ENCODE data around the gene DNAJC5.

DNA sequence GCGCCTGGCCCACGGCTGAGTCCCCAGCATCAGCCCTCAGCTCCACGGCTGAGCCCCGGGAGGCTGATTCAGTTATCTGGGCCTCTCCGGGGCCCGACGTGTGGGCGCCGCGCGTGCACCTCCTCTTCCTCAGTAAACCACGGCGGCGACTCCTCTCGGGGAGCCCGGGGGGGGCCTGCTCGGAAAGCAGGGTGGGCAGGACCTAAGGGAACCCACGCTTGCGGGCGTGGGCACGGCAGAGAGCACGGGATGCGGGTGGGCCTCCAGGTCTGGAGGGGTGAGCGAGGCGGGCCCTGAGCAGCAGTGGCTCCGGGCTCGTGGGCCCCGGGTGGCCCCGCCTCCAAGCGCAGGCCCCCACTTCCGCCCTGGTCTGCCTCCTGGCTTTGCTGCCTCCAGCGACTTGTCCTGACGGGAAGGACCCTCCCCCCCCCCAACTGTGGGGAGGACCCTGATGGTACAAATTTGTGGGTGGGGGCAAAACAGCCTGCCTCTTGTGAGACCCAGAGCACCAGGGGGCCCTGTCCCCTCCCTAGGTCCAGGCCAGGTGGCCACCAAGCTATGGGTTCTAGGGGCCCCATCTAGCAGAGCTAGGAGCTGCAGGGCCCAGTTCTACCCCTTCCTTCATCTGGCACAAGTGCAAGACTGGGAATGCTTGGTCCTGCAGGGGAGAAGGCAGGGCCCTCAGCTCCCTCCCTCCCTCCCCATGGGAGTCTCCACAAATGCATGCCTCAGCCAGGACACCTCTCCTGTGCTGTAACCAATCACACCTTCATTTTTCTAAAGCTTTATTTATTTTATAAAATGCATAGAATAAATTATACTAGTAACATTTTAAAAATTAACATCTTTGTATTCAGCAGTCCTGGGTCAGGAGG, 44.4 kb downstream of the DNAJC5 start:
- TF ChIP-seq, protein P1, sequence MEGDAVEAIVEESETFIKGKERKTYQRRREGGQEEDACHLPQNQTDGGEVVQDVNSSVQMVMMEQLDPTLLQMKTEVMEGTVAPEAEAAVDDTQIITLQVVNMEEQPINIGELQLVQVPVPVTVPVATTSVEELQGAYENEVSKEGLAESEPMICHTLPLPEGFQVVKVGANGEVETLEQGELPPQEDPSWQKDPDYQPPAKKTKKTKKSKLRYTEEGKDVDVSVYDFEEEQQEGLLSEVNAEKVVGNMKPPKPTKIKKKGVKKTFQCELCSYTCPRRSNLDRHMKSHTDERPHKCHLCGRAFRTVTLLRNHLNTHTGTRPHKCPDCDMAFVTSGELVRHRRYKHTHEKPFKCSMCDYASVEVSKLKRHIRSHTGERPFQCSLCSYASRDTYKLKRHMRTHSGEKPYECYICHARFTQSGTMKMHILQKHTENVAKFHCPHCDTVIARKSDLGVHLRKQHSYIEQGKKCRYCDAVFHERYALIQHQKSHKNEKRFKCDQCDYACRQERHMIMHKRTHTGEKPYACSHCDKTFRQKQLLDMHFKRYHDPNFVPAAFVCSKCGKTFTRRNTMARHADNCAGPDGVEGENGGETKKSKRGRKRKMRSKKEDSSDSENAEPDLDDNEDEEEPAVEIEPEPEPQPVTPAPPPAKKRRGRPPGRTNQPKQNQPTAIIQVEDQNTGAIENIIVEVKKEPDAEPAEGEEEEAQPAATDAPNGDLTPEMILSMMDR (IDR thresholded peaks at IDR 0.05), result no peak
- no peak for TF ChIP-seq POLR2A (IDR thresholded peaks at IDR 0.05)
